ENCODE data around the gene ARHGAP31. TPM values are rescaled to one million over a fixed set of nuclear protein-coding genes. Genes with fewer than 3 reads are reported as not detected.

The ARHGAP31 gene
- total RNA-seq, 4 donors from 2014 or later: 19.8 to 28.7 (median 22.6) TPM

DNA sequence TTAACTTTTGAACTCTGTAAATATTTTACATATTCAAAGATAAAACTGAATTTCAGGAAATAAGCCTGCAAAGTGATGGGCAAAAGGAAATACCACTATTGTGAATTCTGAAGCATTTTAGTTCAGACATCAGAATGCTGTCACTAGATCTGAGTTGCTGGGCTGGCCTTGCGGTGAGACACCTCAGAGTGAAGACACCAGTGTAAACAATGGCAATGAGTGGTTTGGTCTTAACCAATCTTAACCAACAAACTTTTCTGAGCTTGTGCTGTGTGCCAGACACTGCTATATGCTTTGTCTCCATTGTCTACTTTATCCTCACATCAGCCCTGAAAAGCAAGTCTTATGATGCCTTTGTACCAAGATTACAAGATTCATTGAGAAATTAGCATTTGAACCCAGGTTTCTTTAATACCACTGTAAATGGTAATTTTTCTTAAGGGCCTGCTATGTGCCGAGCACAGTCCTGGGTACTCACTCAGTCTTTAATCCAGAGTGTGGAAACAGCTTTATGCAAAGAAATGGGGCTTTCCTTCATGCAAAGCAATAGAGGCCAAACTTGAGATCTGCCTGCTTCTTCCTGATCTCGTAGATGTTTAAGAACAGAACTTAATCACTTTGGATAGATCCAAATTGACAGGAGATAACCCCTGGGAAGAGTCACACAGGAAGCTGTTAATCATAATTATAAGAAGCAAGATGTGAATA, 114.2 kb downstream of the ARHGAP31 start:
- no peak for TF ChIP-seq POLR2AphosphoS5 (IDR thresholded peaks at IDR 0.05)
- no peak for TF ChIP-seq EP300 (IDR thresholded peaks at IDR 0.05)
- no peak for TF ChIP-seq POLR2A (IDR thresholded peaks at IDR 0.05)
- no peak for TF ChIP-seq CTCF (IDR thresholded peaks at IDR 0.05)
- Histone ChIP-seq H3K9me3 (no peaks in the 10 kb centered on the region), H3K4me1 (no peaks in the 10 kb centered on the region), H3K27ac (no peak overlapping the region), H3K4me3 (no peak overlapping the region), H3K36me3 (peaks cover 0 to 84% of the 10 kb centered on the region in 2 donors), H3K27me3 (no peaks in the 10 kb centered on the region)
- ATAC-seq: no peak
- 80 to 89% methylated on average over 1 to 3 of the region's 3 CpGs for WGBS, 2 donors (ENCODE audit: low coverage in 1 of 2)

- ATAC-seq: no peak
- TF ChIP-seq EP300 (IDR thresholded peaks at IDR 0.05) (no peak), POLR2A (IDR thresholded peaks at IDR 0.05) (no peak)
- Histone ChIP-seq H3K9me3 (no peaks in the 10 kb centered on the region), H3K27ac (no peak overlapping the region), H3K36me3 (peaks cover 0 to 84% of the 10 kb centered on the region in 2 donors), H3K4me3 (no peak overlapping the region), H3K27me3 (no peaks in the 10 kb centered on the region), H3K4me1 (no peaks in the 10 kb centered on the region)
- 100% methylated on average over 1 of the region's 1 CpG for WGBS, 2 donors (ENCODE audit: low coverage in 1 of 2)
Measured at GRCh38 chr3:119409844-119410243, 115.7 kb downstream of the ARHGAP31 start.

- Histone ChIP-seq H3K4me3 (no peak overlapping the region), H3K36me3 (peaks cover 0 to 90% of the 10 kb centered on the region in 2 donors), H3K9me3 (no peaks in the 10 kb centered on the region), H3K4me1 (no peaks in the 10 kb centered on the region), H3K27ac (no peak overlapping the region), H3K27me3 (no peaks in the 10 kb centered on the region)
- 80 to 92% methylated on average over 2 to 3 of the region's 7 CpGs for WGBS, 2 donors (ENCODE audit: low coverage in 1 of 2)
- ATAC-seq: no peak
- TF ChIP-seq POLR2A (IDR thresholded peaks at IDR 0.05): no peak
- no peak for TF ChIP-seq EP300 (IDR thresholded peaks at IDR 0.05)
- TF ChIP-seq CTCF (IDR thresholded peaks at IDR 0.05): no peak
- TF ChIP-seq POLR2AphosphoS5 (IDR thresholded peaks at IDR 0.05): no peak
Measured at GRCh38 chr3:119413603-119414280, 119.6 kb downstream of the ARHGAP31 start.

- TF ChIP-seq POLR2A (IDR thresholded peaks at IDR 0.05): no peak
- H3K4me1 ChIP-seq: no peaks in the 10 kb centered on the region
- peaks cover 0 to 60% of the 10 kb centered on the region in 2 donors for H3K36me3 ChIP-seq
- no peak for ATAC-seq
- no peak overlapping the region for H3K4me3 ChIP-seq
- no peak overlapping the region for H3K27ac ChIP-seq
- WGBS, 2 donors (ENCODE audit: low coverage in 1 of 2): 91% methylated on average over 1 of the region's 1 CpG; no CpG with 5 or more reads in 1 of the 2 donors
- no peaks in the 10 kb centered on the region for H3K27me3 ChIP-seq
- H3K9me3 ChIP-seq: no peaks in the 10 kb centered on the region
Measured at GRCh38 chr3:119416873-119417272, 122.7 kb downstream of the ARHGAP31 start.

- Histone ChIP-seq H3K4me3 (no peak overlapping the region), H3K36me3 (peaks cover 0 to 50% of the 10 kb centered on the region in 2 donors), H3K9me3 (no peaks in the 10 kb centered on the region), H3K4me1 (no peaks in the 10 kb centered on the region), H3K27me3 (no peaks in the 10 kb centered on the region), H3K27ac (no peak overlapping the region)
- TF ChIP-seq EP300 (IDR thresholded peaks at IDR 0.05) (no peak), POLR2A (IDR thresholded peaks at IDR 0.05) (no peak), POLR2AphosphoS5 (IDR thresholded peaks at IDR 0.05) (no peak), CTCF (IDR thresholded peaks at IDR 0.05) (no peak)
- no peak for ATAC-seq
- 78 to 85% methylated on average over 5 to 6 of the region's 8 CpGs for WGBS, 2 donors (ENCODE audit: low coverage in 1 of 2)
Measured at GRCh38 chr3:119417771-119418512, 123.8 kb downstream of the ARHGAP31 start.

All from gastroesophageal sphincter (tissue), 4 donors.